ENCODE results near the gene UNC93B1.
"Not testable (repeated sequence)": the region's sequence is repeated elsewhere in the genome, so short reads cannot be mapped to it uniquely, and the experiment has no call there.

Gene UNC93B1

DNA sequence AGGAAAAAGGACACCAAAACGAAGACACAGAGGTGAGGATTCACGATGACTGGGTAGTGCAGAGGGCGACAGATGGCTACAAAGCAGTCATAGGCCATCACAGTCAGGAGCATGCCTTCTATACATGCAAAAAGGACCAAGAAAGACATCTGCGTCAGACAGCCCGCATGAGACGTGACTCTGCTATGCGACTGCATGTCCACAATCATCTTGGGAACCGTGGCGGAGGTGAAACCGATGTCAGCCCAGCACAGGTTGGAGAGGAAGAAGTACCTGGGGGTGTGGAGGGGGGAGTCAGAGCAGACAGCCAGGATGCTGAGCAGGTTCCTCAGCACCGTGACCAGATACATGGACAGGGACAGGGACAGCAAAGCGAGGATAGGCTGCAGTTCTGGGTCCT, 29.2 kb downstream of the UNC93B1 start:
- H3K14ac ChIP-seq (ENCODE audit: low read length); H2BK15ac ChIP-seq (ENCODE audit: low read length); H3K9ac ChIP-seq (ENCODE audit: low read depth, low read length, poor library complexity); H3K79me1 ChIP-seq (ENCODE audit: low read depth, low read length); H3K4me1 ChIP-seq (ENCODE audit: control insufficient read depth in 2 of 2, insufficient read depth in 1 of 2, low read depth in 1 of 2, low read length in 2 of 2); H3K9me3 ChIP-seq (replicated peaks in 1 of 2; ENCODE audit: control insufficient read depth in 2 of 2, insufficient read depth in 1 of 2, low read depth in 1 of 2, low read length in 2 of 2); H2AK5ac ChIP-seq (ENCODE audit: low read depth, low read length); H3K18ac ChIP-seq (ENCODE audit: low read length); H4K91ac ChIP-seq (ENCODE audit: low read depth, low read length, poor library complexity); H4K8ac ChIP-seq (ENCODE audit: low read depth, low read length); DNase-seq (ENCODE audit: low spot score); H3K4ac ChIP-seq (ENCODE audit: low read length); H3K4me3 ChIP-seq (ENCODE audit: low read length in 2 of 2); H3K27ac ChIP-seq (replicated peaks; ENCODE audit: low read length); H2AFZ ChIP-seq (ENCODE audit: low read length); H3K4me2 ChIP-seq (ENCODE audit: insufficient read depth, low read length, poor library complexity, severe bottlenecking); H2BK120ac ChIP-seq (ENCODE audit: low read depth, low read length); H3K27me3 ChIP-seq (ENCODE audit: control insufficient read depth in 3 of 3, insufficient read depth in 3 of 3, low read depth in 1 of 3, low read length in 3 of 3); H3K23ac ChIP-seq (ENCODE audit: low read depth, low read length, poor library complexity); H2BK5ac ChIP-seq (ENCODE audit: low read length); H3K36me3 ChIP-seq (replicated peaks in 1 of 2; ENCODE audit: control insufficient read depth in 2 of 2, insufficient read depth in 2 of 2, low read length in 2 of 2); H2BK12ac ChIP-seq (ENCODE audit: low read length): not testable (repeated sequence)
- WGBS, 2 donors (ENCODE audit: extremely low coverage in 2 of 2, insufficient read length in 2 of 2, insufficient replicate concordance in 1 of 2): no CpG with 5 or more reads among the region's 12 CpGs

GRCh38 chr11:67965830-67966348, 38.0 kb downstream of the UNC93B1 start:
- H3K4ac ChIP-seq (ENCODE audit: low read length); H4K8ac ChIP-seq (ENCODE audit: low read depth, low read length); H3K18ac ChIP-seq (ENCODE audit: low read length); H3K4me3 ChIP-seq (ENCODE audit: low read length in 2 of 2); H2BK5ac ChIP-seq (ENCODE audit: low read length); H3K23ac ChIP-seq (ENCODE audit: low read depth, low read length, poor library complexity); H3K27ac ChIP-seq (replicated peaks; ENCODE audit: low read length); H2BK15ac ChIP-seq (ENCODE audit: low read length); H3K14ac ChIP-seq (ENCODE audit: low read length); H3K4me2 ChIP-seq (ENCODE audit: insufficient read depth, low read length, poor library complexity, severe bottlenecking); H4K91ac ChIP-seq (ENCODE audit: low read depth, low read length, poor library complexity); H3K36me3 ChIP-seq (replicated peaks in 1 of 2; ENCODE audit: control insufficient read depth in 2 of 2, insufficient read depth in 2 of 2, low read length in 2 of 2); DNase-seq (ENCODE audit: low spot score); H3K79me1 ChIP-seq (ENCODE audit: low read depth, low read length); H2BK120ac ChIP-seq (ENCODE audit: low read depth, low read length); H3K9me3 ChIP-seq (replicated peaks in 1 of 2; ENCODE audit: control insufficient read depth in 2 of 2, insufficient read depth in 1 of 2, low read depth in 1 of 2, low read length in 2 of 2); H2AK5ac ChIP-seq (ENCODE audit: low read depth, low read length); H3K9ac ChIP-seq (ENCODE audit: low read depth, low read length, poor library complexity); H3K4me1 ChIP-seq (ENCODE audit: control insufficient read depth in 2 of 2, insufficient read depth in 1 of 2, low read depth in 1 of 2, low read length in 2 of 2); H2AFZ ChIP-seq (ENCODE audit: low read length); H3K27me3 ChIP-seq (ENCODE audit: control insufficient read depth in 3 of 3, insufficient read depth in 3 of 3, low read depth in 1 of 3, low read length in 3 of 3); H2BK12ac ChIP-seq (ENCODE audit: low read length): not testable (repeated sequence)
- no CpG with 5 or more reads among the region's 19 CpGs for WGBS, 2 donors (ENCODE audit: extremely low coverage in 2 of 2, insufficient read length in 2 of 2, insufficient replicate concordance in 1 of 2)

- not testable (repeated sequence) for H3K18ac ChIP-seq (ENCODE audit: low read length); H2BK15ac ChIP-seq (ENCODE audit: low read length); H2BK12ac ChIP-seq (ENCODE audit: low read length); H2AK5ac ChIP-seq (ENCODE audit: low read depth, low read length); H3K4me3 ChIP-seq (ENCODE audit: low read length in 2 of 2); H3K9ac ChIP-seq (ENCODE audit: low read depth, low read length, poor library complexity); H2BK5ac ChIP-seq (ENCODE audit: low read length); H3K4me1 ChIP-seq (ENCODE audit: control insufficient read depth in 2 of 2, insufficient read depth in 1 of 2, low read depth in 1 of 2, low read length in 2 of 2); H3K27ac ChIP-seq (replicated peaks; ENCODE audit: low read length); H3K14ac ChIP-seq (ENCODE audit: low read length); H3K4ac ChIP-seq (ENCODE audit: low read length); H2BK120ac ChIP-seq (ENCODE audit: low read depth, low read length); H4K8ac ChIP-seq (ENCODE audit: low read depth, low read length); H2AFZ ChIP-seq (ENCODE audit: low read length); H3K27me3 ChIP-seq (ENCODE audit: control insufficient read depth in 3 of 3, insufficient read depth in 3 of 3, low read depth in 1 of 3, low read length in 3 of 3); H3K36me3 ChIP-seq (replicated peaks in 1 of 2; ENCODE audit: control insufficient read depth in 2 of 2, insufficient read depth in 2 of 2, low read length in 2 of 2); H3K9me3 ChIP-seq (replicated peaks in 1 of 2; ENCODE audit: control insufficient read depth in 2 of 2, insufficient read depth in 1 of 2, low read depth in 1 of 2, low read length in 2 of 2); H4K91ac ChIP-seq (ENCODE audit: low read depth, low read length, poor library complexity); H3K23ac ChIP-seq (ENCODE audit: low read depth, low read length, poor library complexity); H3K79me1 ChIP-seq (ENCODE audit: low read depth, low read length); H3K4me2 ChIP-seq (ENCODE audit: insufficient read depth, low read length, poor library complexity, severe bottlenecking); DNase-seq (ENCODE audit: low spot score)
Observed at GRCh38 chr11:67964746-67965145, 39.2 kb downstream of the UNC93B1 start.

DNA sequence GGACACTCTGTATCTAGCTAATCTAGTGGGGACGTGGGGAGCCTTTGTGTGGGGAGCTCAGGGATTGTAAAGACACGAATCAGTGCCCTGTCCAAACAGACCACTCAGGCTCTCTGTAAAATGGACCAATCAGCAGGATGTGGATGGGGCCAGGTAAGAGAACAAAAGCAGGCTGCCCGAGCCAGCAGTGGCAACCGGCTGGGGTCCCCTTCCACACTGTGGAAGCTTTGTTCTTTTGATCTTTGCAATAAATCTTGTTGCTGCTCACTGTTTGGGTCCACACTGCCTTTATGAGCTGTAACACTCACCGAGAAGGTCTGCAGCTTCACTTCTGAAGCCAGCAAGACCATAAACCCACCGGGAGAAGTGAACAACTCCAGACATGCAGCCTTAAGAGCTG, 40.0 kb downstream of the UNC93B1 start:
- no CpG with 5 or more reads among the region's 6 CpGs for WGBS, 2 donors (ENCODE audit: extremely low coverage in 2 of 2, insufficient read length in 2 of 2, insufficient replicate concordance in 1 of 2)
- not testable (repeated sequence) for H4K8ac ChIP-seq (ENCODE audit: low read depth, low read length); H3K14ac ChIP-seq (ENCODE audit: low read length); H3K18ac ChIP-seq (ENCODE audit: low read length); H2BK15ac ChIP-seq (ENCODE audit: low read length); H3K79me1 ChIP-seq (ENCODE audit: low read depth, low read length); H3K27ac ChIP-seq (replicated peaks; ENCODE audit: low read length); H3K23ac ChIP-seq (ENCODE audit: low read depth, low read length, poor library complexity); H2BK5ac ChIP-seq (ENCODE audit: low read length); H3K4me1 ChIP-seq (ENCODE audit: control insufficient read depth in 2 of 2, insufficient read depth in 1 of 2, low read depth in 1 of 2, low read length in 2 of 2); H3K36me3 ChIP-seq (replicated peaks in 1 of 2; ENCODE audit: control insufficient read depth in 2 of 2, insufficient read depth in 2 of 2, low read length in 2 of 2); H3K27me3 ChIP-seq (ENCODE audit: control insufficient read depth in 3 of 3, insufficient read depth in 3 of 3, low read depth in 1 of 3, low read length in 3 of 3); H3K4ac ChIP-seq (ENCODE audit: low read length); H3K9ac ChIP-seq (ENCODE audit: low read depth, low read length, poor library complexity); H2BK120ac ChIP-seq (ENCODE audit: low read depth, low read length); H2AK5ac ChIP-seq (ENCODE audit: low read depth, low read length); H3K4me3 ChIP-seq (ENCODE audit: low read length in 2 of 2); H3K9me3 ChIP-seq (replicated peaks in 1 of 2; ENCODE audit: control insufficient read depth in 2 of 2, insufficient read depth in 1 of 2, low read depth in 1 of 2, low read length in 2 of 2); DNase-seq (ENCODE audit: low spot score); H3K4me2 ChIP-seq (ENCODE audit: insufficient read depth, low read length, poor library complexity, severe bottlenecking); H2BK12ac ChIP-seq (ENCODE audit: low read length); H2AFZ ChIP-seq (ENCODE audit: low read length); H4K91ac ChIP-seq (ENCODE audit: low read depth, low read length, poor library complexity)
